ENCODE results near the gene SPATA2L.

DNA sequence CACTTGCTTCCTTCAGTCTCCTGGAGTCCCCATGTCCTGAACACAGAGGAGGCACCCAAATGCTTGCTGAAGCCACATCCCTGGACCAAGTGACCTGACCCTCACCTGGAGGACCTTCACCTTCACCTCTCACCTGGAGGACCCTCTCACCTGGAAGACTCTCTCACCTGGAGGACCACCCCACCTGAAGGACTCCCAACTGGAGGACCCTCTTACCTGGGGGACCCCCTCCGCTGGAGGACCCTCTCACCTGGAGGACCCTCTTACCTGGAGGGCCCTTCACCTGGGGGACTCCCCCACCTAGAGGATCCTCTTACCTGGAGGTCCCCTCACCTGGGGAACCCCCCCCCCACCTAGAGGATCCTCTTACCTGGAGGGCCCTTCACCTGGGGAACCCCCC is 15.6 kb downstream of the SPATA2L start:
- TF ChIP-seq, protein P1, sequence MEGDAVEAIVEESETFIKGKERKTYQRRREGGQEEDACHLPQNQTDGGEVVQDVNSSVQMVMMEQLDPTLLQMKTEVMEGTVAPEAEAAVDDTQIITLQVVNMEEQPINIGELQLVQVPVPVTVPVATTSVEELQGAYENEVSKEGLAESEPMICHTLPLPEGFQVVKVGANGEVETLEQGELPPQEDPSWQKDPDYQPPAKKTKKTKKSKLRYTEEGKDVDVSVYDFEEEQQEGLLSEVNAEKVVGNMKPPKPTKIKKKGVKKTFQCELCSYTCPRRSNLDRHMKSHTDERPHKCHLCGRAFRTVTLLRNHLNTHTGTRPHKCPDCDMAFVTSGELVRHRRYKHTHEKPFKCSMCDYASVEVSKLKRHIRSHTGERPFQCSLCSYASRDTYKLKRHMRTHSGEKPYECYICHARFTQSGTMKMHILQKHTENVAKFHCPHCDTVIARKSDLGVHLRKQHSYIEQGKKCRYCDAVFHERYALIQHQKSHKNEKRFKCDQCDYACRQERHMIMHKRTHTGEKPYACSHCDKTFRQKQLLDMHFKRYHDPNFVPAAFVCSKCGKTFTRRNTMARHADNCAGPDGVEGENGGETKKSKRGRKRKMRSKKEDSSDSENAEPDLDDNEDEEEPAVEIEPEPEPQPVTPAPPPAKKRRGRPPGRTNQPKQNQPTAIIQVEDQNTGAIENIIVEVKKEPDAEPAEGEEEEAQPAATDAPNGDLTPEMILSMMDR (IDR thresholded peaks at IDR 0.05) = no peak
- no peak for TF ChIP-seq EP300 (IDR thresholded peaks at IDR 0.05)

Data from stomach (tissue), 4 donors.